22Rv1 (cell line): Measurements from ENCODE around the gene PCA3.

Experiments used
- CTCF ChIP-seq: fragments of 450-650 bp; IDR thresholded peaks from 2 replicates; pipeline ENCODE4 v1.5.1; 2017; ENCODE audit warnings: mild to moderate bottlenecking
- ZFX ChIP-seq: fragments of 450-650 bp; IDR thresholded peaks from 2 replicates; pipeline ENCODE4 v1.6.1; 2017; ENCODE audit warnings: antibody characterized with exemption, borderline replicate concordance

- no peak for TF ChIP-seq CTCF
- TF ChIP-seq ZFX, result no peak
These were observed 46.6 kb upstream of the PCA3 start for GRCh38 chr9:76717613-76718012.
